ENCODE measurements around the gene AGO3.

DNA sequence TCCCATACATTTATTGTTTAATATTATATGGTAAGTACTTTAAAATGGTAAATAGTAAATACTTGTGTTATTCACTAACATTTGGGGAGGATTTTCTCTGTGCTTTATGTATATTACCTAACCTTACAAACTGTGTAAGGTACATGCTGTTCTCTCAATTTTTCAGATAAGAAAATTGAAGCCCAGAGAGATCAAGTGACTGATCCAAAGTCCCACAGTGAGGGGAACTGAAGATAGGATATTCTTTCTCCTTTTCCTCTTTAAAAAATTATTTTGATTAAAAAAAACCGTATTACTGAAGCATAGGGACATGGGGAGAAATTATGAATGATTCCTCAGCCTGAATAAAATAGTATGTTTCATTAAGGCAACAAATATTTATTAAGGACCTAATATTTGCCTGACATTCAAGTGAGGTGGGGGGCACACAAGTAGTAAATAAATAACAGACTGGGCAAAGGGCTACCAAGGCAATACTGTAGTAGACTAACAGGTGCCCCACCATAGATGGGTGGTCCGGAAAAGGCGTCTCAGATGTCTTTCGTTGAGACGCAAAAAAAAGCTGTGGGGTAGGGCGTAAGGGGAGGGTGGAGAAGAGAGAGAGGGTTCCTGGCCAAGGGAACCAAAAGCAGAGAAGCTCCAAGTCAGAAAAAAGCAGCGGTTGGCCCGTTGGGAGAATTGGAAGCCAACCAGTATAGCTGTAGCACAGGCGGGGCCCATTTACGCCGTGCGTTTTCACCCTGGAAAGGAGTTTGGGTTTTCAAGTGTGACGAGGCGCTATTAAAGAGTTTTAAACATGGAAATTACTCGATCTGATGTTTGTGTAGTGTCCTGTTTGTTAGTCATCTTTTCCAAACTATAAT is 944 bp upstream of the AGO3 start:
- TF ChIP-seq, protein P1, sequence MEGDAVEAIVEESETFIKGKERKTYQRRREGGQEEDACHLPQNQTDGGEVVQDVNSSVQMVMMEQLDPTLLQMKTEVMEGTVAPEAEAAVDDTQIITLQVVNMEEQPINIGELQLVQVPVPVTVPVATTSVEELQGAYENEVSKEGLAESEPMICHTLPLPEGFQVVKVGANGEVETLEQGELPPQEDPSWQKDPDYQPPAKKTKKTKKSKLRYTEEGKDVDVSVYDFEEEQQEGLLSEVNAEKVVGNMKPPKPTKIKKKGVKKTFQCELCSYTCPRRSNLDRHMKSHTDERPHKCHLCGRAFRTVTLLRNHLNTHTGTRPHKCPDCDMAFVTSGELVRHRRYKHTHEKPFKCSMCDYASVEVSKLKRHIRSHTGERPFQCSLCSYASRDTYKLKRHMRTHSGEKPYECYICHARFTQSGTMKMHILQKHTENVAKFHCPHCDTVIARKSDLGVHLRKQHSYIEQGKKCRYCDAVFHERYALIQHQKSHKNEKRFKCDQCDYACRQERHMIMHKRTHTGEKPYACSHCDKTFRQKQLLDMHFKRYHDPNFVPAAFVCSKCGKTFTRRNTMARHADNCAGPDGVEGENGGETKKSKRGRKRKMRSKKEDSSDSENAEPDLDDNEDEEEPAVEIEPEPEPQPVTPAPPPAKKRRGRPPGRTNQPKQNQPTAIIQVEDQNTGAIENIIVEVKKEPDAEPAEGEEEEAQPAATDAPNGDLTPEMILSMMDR (IDR thresholded peaks at IDR 0.05): no peak
- TF ChIP-seq POLR2A (IDR thresholded peaks at IDR 0.05) (no peak), POLR2AphosphoS5 (IDR thresholded peaks at IDR 0.05) (no peak)
